ENCODE data around the gene FURIN. TPM values are rescaled to one million over a fixed set of nuclear protein-coding genes. Genes with fewer than 3 reads are reported as not detected.
"Not testable (repeated sequence)": the region's sequence is repeated elsewhere in the genome, so short reads cannot be mapped to it uniquely, and the experiment has no call there.

The FURIN gene
- total and polyA plus RNA-seq, 2 of the 4 experiments (the other 2 are of a cell fraction) = 34.8 to 54.3 TPM

- Histone ChIP-seq H3K27me3 (ENCODE audit: control insufficient read depth, insufficient read depth, low read length) (peaks cover 17% of the 10 kb centered on the region), H3K9me1 (ENCODE audit: insufficient read depth, low read length) (no peaks in the 10 kb centered on the region), H3K18ac (ENCODE audit: low read depth, low read length) (no peak overlapping the region), H2AFZ (replicated peaks; ENCODE audit: low read length, poor library complexity) (no peak overlapping the region), H2AK9ac (replicated peaks; ENCODE audit: low read depth, low read length, poor library complexity) (no peak overlapping the region), H3K27ac (ENCODE audit: insufficient read depth, low read length) (no peak overlapping the region), H3K9me3 (ENCODE audit: control insufficient read depth, insufficient read depth, low read length) (no peaks in the 10 kb centered on the region), H2BK120ac (ENCODE audit: low read depth, low read length) (no peak overlapping the region), H4K5ac (ENCODE audit: low read depth, low read length) (no peak overlapping the region), H3K4ac (ENCODE audit: low read depth, low read length) (no peak overlapping the region), H3K9ac (ENCODE audit: low read depth, low read length) (no peak overlapping the region), H3K4me2 (ENCODE audit: low read depth, low read length) (no peak overlapping the region), H3K79me1 (ENCODE audit: low read depth in 1 of 2, low read length in 2 of 2) (no peaks in the 10 kb centered on the region), H3K23ac (ENCODE audit: low read depth, low read length) (no peak overlapping the region), H3K4me1 (ENCODE audit: control insufficient read depth, insufficient read depth, low read length) (no peaks in the 10 kb centered on the region), H2BK15ac (ENCODE audit: low read depth, low read length) (no peak overlapping the region), H3K14ac (replicated peaks; ENCODE audit: low read depth, low read length) (no peak overlapping the region), H4K20me1 (ENCODE audit: insufficient read depth, low read length) (no peaks in the 10 kb centered on the region), H3K36me3 (ENCODE audit: control insufficient read depth, insufficient read depth, low read length) (no peaks in the 10 kb centered on the region), H4K91ac (ENCODE audit: insufficient read depth, low read depth, low read length) (no peak overlapping the region), H2BK20ac (ENCODE audit: low read depth, low read length) (no peak overlapping the region), H4K8ac (ENCODE audit: low read depth in 2 of 2, low read length in 2 of 2) (no peak overlapping the region), H3K56ac (ENCODE audit: extremely low read depth, insufficient read depth, low read length) (no peak overlapping the region), H3K4me3 (ENCODE audit: insufficient read depth, low read depth, low read length) (no peak overlapping the region), H2AK5ac (ENCODE audit: low read depth, low read length) (no peak overlapping the region), H2BK5ac (ENCODE audit: low read depth, low read length, poor library complexity, severe bottlenecking) (no peak overlapping the region)
- BruUV-seq (replicated peaks) = no TSS peak
- TF ChIP-seq CTCF (conservative IDR thresholded peaks at IDR 0.05; ENCODE audit: low read depth, low read length) (no peak), SMC3 (IDR thresholded peaks at IDR 0.05; ENCODE audit: low read depth, low read length) (no peak), RCOR1 (IDR thresholded peaks at IDR 0.05; ENCODE audit: insufficient replicate concordance, low read length) (no peak), NFE2L2 (IDR thresholded peaks at IDR 0.05; ENCODE audit: low read depth, low read length) (no peak), MXI1 (IDR thresholded peaks at IDR 0.05; ENCODE audit: borderline replicate concordance, low read depth, low read length) (no peak)
- CTCF ChIA-PET = no interaction called here
- dilution Hi-C loops (cut with HindIII; ENCODE audit: low sequenced_read_pairs, unreplicated experiment) (no loop called here), intact Hi-C loops (cut with micrococcal nuclease) (no loop called here), in situ Hi-C loops (cut with MboI; ENCODE audit: low sequenced_read_pairs) (no loop called here)
- DNase-seq = no peak
- 81% methylated on average over 3 of the region's 7 CpGs; no CpG with 5 or more reads in 1 of the 2 experiments for WGBS, 2 experiments (ENCODE audit: extremely low coverage in 2 of 2, insufficient read length in 1 of 2)
- no peak for ATAC-seq (ENCODE audit: low read depth)
- POLR2A ChIA-PET (ENCODE audit: unreplicated experiment) = no interaction called here
These were observed 44.9 kb upstream of the FURIN start for GRCh38 chr15:90823455-90823974.

GRCh38 chr15:90825115-90825899 is 43.1 kb upstream of the FURIN start:
- H3K36me3 ChIP-seq (ENCODE audit: control insufficient read depth, insufficient read depth, low read length); H2AFZ ChIP-seq (replicated peaks; ENCODE audit: low read length, poor library complexity); H3K9me1 ChIP-seq (ENCODE audit: insufficient read depth, low read length); H4K91ac ChIP-seq (ENCODE audit: insufficient read depth, low read depth, low read length); H2AK9ac ChIP-seq (replicated peaks; ENCODE audit: low read depth, low read length, poor library complexity); intact Hi-C loops (cut with micrococcal nuclease); H3K79me1 ChIP-seq (ENCODE audit: low read depth in 1 of 2, low read length in 2 of 2); H3K4ac ChIP-seq (ENCODE audit: low read depth, low read length); H3K56ac ChIP-seq (ENCODE audit: extremely low read depth, insufficient read depth, low read length); H3K4me1 ChIP-seq (ENCODE audit: control insufficient read depth, insufficient read depth, low read length); H2BK120ac ChIP-seq (ENCODE audit: low read depth, low read length); dilution Hi-C loops (cut with HindIII; ENCODE audit: low sequenced_read_pairs, unreplicated experiment); CTCF ChIA-PET; ATAC-seq (ENCODE audit: low read depth); H3K18ac ChIP-seq (ENCODE audit: low read depth, low read length); H4K8ac ChIP-seq (ENCODE audit: low read depth in 2 of 2, low read length in 2 of 2); H3K14ac ChIP-seq (replicated peaks; ENCODE audit: low read depth, low read length); H3K23ac ChIP-seq (ENCODE audit: low read depth, low read length); BruUV-seq (replicated peaks); H2AK5ac ChIP-seq (ENCODE audit: low read depth, low read length); H4K5ac ChIP-seq (ENCODE audit: low read depth, low read length); H3K9ac ChIP-seq (ENCODE audit: low read depth, low read length); H3K27ac ChIP-seq (ENCODE audit: insufficient read depth, low read length); in situ Hi-C loops (cut with MboI; ENCODE audit: low sequenced_read_pairs); H4K20me1 ChIP-seq (ENCODE audit: insufficient read depth, low read length); H3K4me3 ChIP-seq (ENCODE audit: insufficient read depth, low read depth, low read length); H3K9me3 ChIP-seq (ENCODE audit: control insufficient read depth, insufficient read depth, low read length); H2BK15ac ChIP-seq (ENCODE audit: low read depth, low read length); H3K4me2 ChIP-seq (ENCODE audit: low read depth, low read length); H2BK5ac ChIP-seq (ENCODE audit: low read depth, low read length, poor library complexity, severe bottlenecking); DNase-seq; POLR2A ChIA-PET (ENCODE audit: unreplicated experiment); H2BK20ac ChIP-seq (ENCODE audit: low read depth, low read length): not testable (repeated sequence)
- 93% methylated on average over 20 of the region's 49 CpGs; no CpG with 5 or more reads in 1 of the 2 experiments for WGBS, 2 experiments (ENCODE audit: extremely low coverage in 2 of 2, insufficient read length in 1 of 2)
- peaks cover 21% of the 10 kb centered on the region for H3K27me3 ChIP-seq (ENCODE audit: control insufficient read depth, insufficient read depth, low read length)

Measured in IMR-90 (cell line).